Muscle of leg (tissue), 11 donors: ENCODE data around the gene TSEN2. TPM values are rescaled to one million over a fixed set of nuclear protein-coding genes. Genes with fewer than 3 reads are reported as not detected.

Experiments
- DNase-seq: peaks from one replicate; pipeline ENCODE4 v3.0.0; 2013
- H3K27ac ChIP-seq: one replicate; pipeline ENCODE4 v1.5.1; 2013; ENCODE audit warnings: mild to moderate bottlenecking, low read length, control low read depth
- H3K27me3 ChIP-seq: one replicate; pipeline ENCODE4 v1.6.1; 2013; ENCODE audit warnings: low read length; ENCODE audit not compliant: control insufficient read depth, insufficient read depth
- H3K36me3 ChIP-seq: one replicate; pipeline ENCODE4 v1.6.1; 2013; ENCODE audit warnings: low read length; ENCODE audit not compliant: control insufficient read depth, insufficient read depth
- H3K4me1 ChIP-seq: one replicate; pipeline ENCODE4 v1.6.1; 2013; ENCODE audit warnings: low read length; ENCODE audit not compliant: control insufficient read depth, insufficient read depth
- H3K4me3 ChIP-seq: one replicate; pipeline ENCODE4 v1.5.1; 2013; ENCODE audit warnings: low read length, control low read depth
- H3K9me3 ChIP-seq: replicated peaks from 2 replicates; pipeline ENCODE4 v1.6.1; 2013; ENCODE audit warnings: low read depth, low read length; ENCODE audit not compliant: control insufficient read depth
- WGBS: methylation state at CpG from one replicate; pipeline ENCODE4 v1.1.5; 2013; ENCODE audit warnings: missing lambda C conversion rate; ENCODE audit not compliant: insufficient coverage; 5-methylcytosine and 5-hydroxymethylcytosine counted together
- polyA plus RNA-seq, 8 donors: library from polyadenylated mRNA; unstranded; fragments of 120-200 nt; gene quantifications; one replicate each; pipeline versions ENCODE4 v1.2.1 to v1.2.3, GENCODE V29; 2013; ENCODE audit warnings: inconsistent platforms in 1 of 8, low replicate concordance in 1 of 8; ENCODE audit not compliant: insufficient read length in 8 of 8, insufficient read depth in 1 of 8
- total RNA-seq: library from RNA; stranded (reverse); fragments of 120-200 nt; gene quantifications from one replicate; pipeline ENCODE4 v1.2.4, GENCODE V29; 2013

TSEN2 gene
- total and polyA plus RNA-seq, 9 donors = 7.8 to 16.4 (median 11.2) TPM

DNA sequence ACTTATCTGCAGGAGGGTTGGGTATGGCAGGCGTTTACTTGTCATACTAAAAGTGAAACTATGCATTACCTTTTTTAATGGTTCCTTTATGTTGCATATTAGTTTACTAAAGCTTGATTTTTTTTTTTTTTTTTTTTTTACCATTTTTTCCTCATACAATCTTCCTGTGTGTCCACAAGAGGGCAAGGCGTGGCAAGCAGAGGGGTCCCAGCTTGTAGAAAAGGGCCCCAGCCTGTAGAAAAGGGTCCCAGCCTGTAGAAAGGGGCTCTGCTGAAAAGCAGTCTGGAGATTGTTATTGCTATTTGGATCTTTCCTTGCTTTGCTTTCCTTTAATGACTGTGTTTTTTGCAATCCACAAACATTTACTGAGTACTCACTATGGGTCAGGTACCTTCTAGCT, 94.5 kb downstream of the TSEN2 start:
- no CpG with 5 or more reads among the region's 2 CpGs for WGBS
- Histone ChIP-seq H3K27ac (no peak overlapping the region), H3K36me3 (peaks cover 80% of the 10 kb centered on the region)

DNA sequence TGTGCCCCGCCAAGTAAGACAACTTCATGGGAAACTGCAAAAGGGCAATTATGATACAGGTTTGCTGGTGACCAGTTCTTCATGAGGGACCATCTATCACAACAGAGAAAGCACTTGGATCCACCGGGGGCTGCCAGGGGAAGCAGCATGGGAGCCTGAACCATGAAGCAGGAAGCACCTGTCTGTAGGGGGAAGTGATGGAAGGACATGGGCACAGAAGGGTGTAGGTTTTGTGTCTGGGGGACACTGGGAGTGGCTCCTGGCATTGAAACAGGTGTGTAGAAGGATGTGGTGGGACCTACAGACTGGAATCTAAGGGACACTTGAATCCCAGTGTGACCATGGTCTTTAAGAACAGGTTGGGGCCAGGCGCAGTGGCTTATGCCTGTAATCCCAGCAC, 95.2 kb downstream of the TSEN2 start:
- Histone ChIP-seq H3K27me3 (no peaks in the 10 kb centered on the region), H3K27ac (no peak overlapping the region), H3K36me3 (peaks cover 80% of the 10 kb centered on the region), H3K9me3 (no peaks in the 10 kb centered on the region), H3K4me1 (no peaks in the 10 kb centered on the region), H3K4me3 (no peak overlapping the region)
- no peak for DNase-seq
- WGBS = 86% methylated on average over 2 of the region's 3 CpGs

More for the DNA sequence above, 94.5 kb downstream of the TSEN2 start:
- no peak for DNase-seq
- Histone ChIP-seq H3K4me3 (no peak overlapping the region), H3K4me1 (no peaks in the 10 kb centered on the region), H3K9me3 (no peaks in the 10 kb centered on the region), H3K27me3 (no peaks in the 10 kb centered on the region)

DNA sequence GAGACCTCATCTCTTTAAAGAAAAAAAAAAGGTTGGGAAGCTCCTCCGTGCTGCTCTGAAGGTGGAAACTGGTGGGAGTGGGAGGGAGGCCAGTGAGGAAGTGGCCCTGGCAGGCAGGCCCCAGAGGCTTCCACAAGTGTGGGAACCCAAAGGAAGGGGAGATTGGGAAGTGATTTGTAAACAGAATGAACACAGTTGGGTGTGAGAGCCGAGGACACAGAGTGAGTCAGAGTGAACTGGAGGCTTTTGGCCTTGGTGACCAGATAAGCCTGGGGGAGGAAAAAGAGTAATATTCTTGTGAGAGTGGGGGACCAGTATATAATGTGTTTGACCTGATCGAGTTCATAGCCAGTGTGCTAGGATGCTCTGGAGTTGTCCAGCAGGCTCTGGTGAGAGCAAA, 95.6 kb downstream of the TSEN2 start:
- 61% methylated on average over 3 of the region's 3 CpGs for WGBS
- Histone ChIP-seq H3K27ac (no peak overlapping the region), H3K27me3 (no peaks in the 10 kb centered on the region), H3K4me3 (no peak overlapping the region), H3K36me3 (peaks cover 80% of the 10 kb centered on the region), H3K9me3 (no peaks in the 10 kb centered on the region), H3K4me1 (no peaks in the 10 kb centered on the region)
- no peak for DNase-seq

DNA sequence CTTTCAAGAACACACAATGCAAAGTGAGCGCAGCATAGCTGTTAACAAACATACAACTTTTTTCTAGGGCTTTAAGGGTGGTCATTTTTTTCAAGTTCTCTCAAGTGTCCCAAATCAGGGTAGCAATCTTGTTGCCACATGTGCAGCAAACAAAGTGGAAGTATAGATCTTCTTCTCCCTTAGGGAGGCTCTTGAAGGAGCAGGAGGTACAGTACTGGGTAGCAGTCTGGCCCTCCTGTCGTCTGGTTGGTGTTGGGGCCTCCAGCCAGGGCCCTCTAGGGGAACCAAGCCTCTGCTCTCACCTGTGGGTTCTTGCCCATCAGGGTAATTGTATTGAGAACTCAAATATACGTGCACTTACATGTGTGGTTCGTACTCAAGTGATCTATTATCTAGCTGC, 98.5 kb downstream of the TSEN2 start:
- no peak for DNase-seq
- no peaks in the 10 kb centered on the region for H3K9me3 ChIP-seq
- no peak overlapping the region for H3K4me3 ChIP-seq
- peaks cover 84% of the 10 kb centered on the region for H3K36me3 ChIP-seq
- no peaks in the 10 kb centered on the region for H3K27me3 ChIP-seq
- H3K27ac ChIP-seq = no peak overlapping the region
- WGBS = 67% methylated on average over 3 of the region's 4 CpGs
- no peaks in the 10 kb centered on the region for H3K4me1 ChIP-seq

Other genes with a start within 250 kb of the TSEN2 start
- gene PPARG, start 195.4 kb upstream of the TSEN2 start, total RNA-seq = 7.5 TPM
- 1 to 10 TPM; 2.0 to 6.2 (median 3.5) TPM for gene PPARG, start 195.4 kb upstream of the TSEN2 start, polyA plus RNA-seq
- gene MKRN2OS, start 61.0 kb downstream of the TSEN2 start, total RNA-seq = not detected
- gene MKRN2OS, start 61.0 kb downstream of the TSEN2 start, polyA plus RNA-seq = 1 to 10 TPM in 1 of 8 donors, under 1 TPM in 7; 0.12 to 1.1 (median 0.61) TPM
- gene MKRN2, start 72.6 kb downstream of the TSEN2 start, total RNA-seq = 25.9 TPM
- 10 to 100 TPM; 24.1 to 33.2 (median 29.4) TPM for gene MKRN2, start 72.6 kb downstream of the TSEN2 start, polyA plus RNA-seq
- gene RAF1, start 179.6 kb downstream of the TSEN2 start, total RNA-seq = 94.2 TPM
- gene RAF1, start 179.6 kb downstream of the TSEN2 start, polyA plus RNA-seq = 100 to 1,000 TPM in 1 of 8 donors, 10 to 100 TPM in 7; 80.0 to 113 (median 90.2) TPM